Panc1 (cell line): ENCODE data around the gene ROS1.

Experiments used
- CTCF ChIP-seq: fragments of 450-650 bp; IDR thresholded peaks from 2 replicates; pipeline ENCODE4 v1.5.1; 2017; ENCODE audit warnings: mild to moderate bottlenecking
- POLR2AphosphoS5 ChIP-seq: IDR thresholded peaks from 2 replicates; pipeline ENCODE4 v1.6.1; 2012; ENCODE audit warnings: mild to moderate bottlenecking, low read depth, low read length, moderate library complexity

- TF ChIP-seq POLR2AphosphoS5 = no peak
- no peak for TF ChIP-seq CTCF
Observed at GRCh38 chr6:117456998-117457397, 31.3 kb upstream of the ROS1 start.
